Measurements from ENCODE around the gene ZBTB7C. TPM values are rescaled to one million over a fixed set of nuclear protein-coding genes. Genes with fewer than 3 reads are reported as not detected.

ZBTB7C gene
- total RNA-seq, 2 experiments from 2014 or later, result not detected

- H3K36me3 Mint-ChIP-seq (ENCODE audit: low read depth), result no peaks in the 10 kb centered on the region
- intact Hi-C loops (cut with micrococcal nuclease), result no loop called here
- peaks cover 4% of the 10 kb centered on the region for H3K27me3 Mint-ChIP-seq
- no peak overlapping the region for H3K4me3 Mint-ChIP-seq
- no peak for TF ChIP-seq CTCF (IDR thresholded peaks at IDR 0.05)
- H3K4me1 Mint-ChIP-seq (ENCODE audit: low read depth), result peaks cover 10% of the 10 kb centered on the region
- ChIA-PET POLR2A (no interaction called here), CTCF (no interaction called here)
- H3K27ac Mint-ChIP-seq, result no peak overlapping the region
- no peaks in the 10 kb centered on the region for H3K9me3 Mint-ChIP-seq
- no peak for DNase-seq
- no peak for ATAC-seq
These were observed 286.4 kb downstream of the ZBTB7C start for GRCh38 chr18:48122816-48123215.

DNA sequence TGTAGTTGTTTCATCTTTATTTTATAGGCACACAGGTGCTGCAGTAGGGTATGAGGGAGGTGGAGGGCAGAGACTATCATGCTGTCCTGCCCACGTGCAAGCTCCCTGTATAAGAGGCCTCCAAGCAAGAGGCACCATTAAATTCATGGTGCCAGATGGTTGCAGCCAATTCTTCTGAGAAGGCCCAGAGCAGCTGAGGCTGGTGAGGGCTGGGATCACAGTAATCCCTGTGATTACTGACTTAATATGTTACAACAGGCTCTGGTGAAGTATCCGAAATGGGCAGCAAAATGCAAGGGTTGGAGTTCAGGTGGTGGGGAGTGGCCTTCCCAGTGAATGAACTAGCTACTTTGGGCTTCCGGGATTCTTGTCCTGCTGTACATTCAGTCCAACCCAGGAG, 286.8 kb downstream of the ZBTB7C start:
- TF ChIP-seq CTCF (IDR thresholded peaks at IDR 0.05), result no peak
- peaks cover 10% of the 10 kb centered on the region for H3K4me1 Mint-ChIP-seq (ENCODE audit: low read depth)
- no peak overlapping the region for H3K27ac Mint-ChIP-seq
- H3K4me3 Mint-ChIP-seq, result no peak overlapping the region
- no peaks in the 10 kb centered on the region for H3K36me3 Mint-ChIP-seq (ENCODE audit: low read depth)
- H3K27me3 Mint-ChIP-seq, result peaks cover 4% of the 10 kb centered on the region
- POLR2A ChIA-PET, result no interaction called here
- ATAC-seq (no peak), DNase-seq (no peak)
- intact Hi-C loops (cut with micrococcal nuclease), result no loop called here
- no peaks in the 10 kb centered on the region for H3K9me3 Mint-ChIP-seq
- CTCF ChIA-PET, result no interaction called here

GRCh38 chr18:48121752-48122151, 287.4 kb downstream of the ZBTB7C start:
- CTCF ChIA-PET, result no interaction called here
- Mint-ChIP-seq H3K4me1 (ENCODE audit: low read depth) (peaks cover 10% of the 10 kb centered on the region), H3K27ac (no peak overlapping the region)

GRCh38 chr18:48119204-48119603, 290.0 kb downstream of the ZBTB7C start:
- no peak for DNase-seq
- H3K36me3 Mint-ChIP-seq (ENCODE audit: low read depth), result no peaks in the 10 kb centered on the region
- no peaks in the 10 kb centered on the region for H3K27me3 Mint-ChIP-seq
- intact Hi-C loops (cut with micrococcal nuclease), result no loop called here
- no peaks in the 10 kb centered on the region for H3K4me1 Mint-ChIP-seq (ENCODE audit: low read depth)
- H3K27ac Mint-ChIP-seq, result no peak overlapping the region
- POLR2A ChIA-PET, result no interaction called here
- ATAC-seq, result no peak
- CTCF ChIA-PET, result no interaction called here
- TF ChIP-seq CTCF (IDR thresholded peaks at IDR 0.05), result no peak
- no peaks in the 10 kb centered on the region for H3K9me3 Mint-ChIP-seq
- no peak overlapping the region for H3K4me3 Mint-ChIP-seq

More at GRCh38 chr18:48121752-48122151, 287.4 kb downstream of the ZBTB7C start:
- Mint-ChIP-seq H3K9me3 (no peaks in the 10 kb centered on the region), H3K36me3 (ENCODE audit: low read depth) (no peaks in the 10 kb centered on the region), H3K4me3 (no peak overlapping the region), H3K27me3 (peaks cover 4% of the 10 kb centered on the region)
- ATAC-seq, result no peak
- intact Hi-C loops (cut with micrococcal nuclease), result no loop called here
- TF ChIP-seq CTCF (IDR thresholded peaks at IDR 0.05), result no peak
- POLR2A ChIA-PET, result no interaction called here
- no peak for DNase-seq

- intact Hi-C loops (cut with micrococcal nuclease), result no loop called here
- Mint-ChIP-seq H3K27me3 (no peaks in the 10 kb centered on the region), H3K27ac (no peak overlapping the region), H3K36me3 (ENCODE audit: low read depth) (no peaks in the 10 kb centered on the region), H3K4me1 (ENCODE audit: low read depth) (no peaks in the 10 kb centered on the region), H3K4me3 (no peak overlapping the region), H3K9me3 (no peaks in the 10 kb centered on the region)
- ATAC-seq, result no peak
- ChIA-PET CTCF (interaction anchor here (1.0 to 1.4 kb wide), 2 partner anchors 15 to 37 kb away, joined by 3 read pairs; no protein-coding TSS in a partner anchor), POLR2A (no interaction called here)
- no peak for TF ChIP-seq CTCF (IDR thresholded peaks at IDR 0.05)
- no peak for DNase-seq
These were observed 292.1 kb downstream of the ZBTB7C start for GRCh38 chr18:48116873-48117630.

All from activated CD8-positive, alpha-beta T cell treated with anti-CD3 and anti-CD28 coated beads for 36 hours (primary cell).